Sigmoid colon (tissue), 4 donors: ENCODE results near the gene CDK19.

ENCODE experiments used
- POLR2A ChIP-seq, 2 donors: fragments of 450-650 bp; IDR thresholded peaks; one replicate each; pipeline ENCODE4 v1.6.1; 2016; ENCODE audit warnings: antibody characterized with exemption in 2 of 2, mild to moderate bottlenecking in 2 of 2, moderate library complexity in 2 of 2
- POLR2AphosphoS5 ChIP-seq, 4 donors: sonication (generic); formaldehyde crosslinking; IDR thresholded peaks; one replicate each; pipeline ENCODE4 v1.6.1; 2017; ENCODE audit warnings: antibody characterized with exemption in 4 of 4
- TF ChIP-seq, protein P1 (sequence below), 4 experiments: fragments of 450-650 bp in 3 of 4; fragments of 200-600 bp in 1 of 4; IDR thresholded peaks; one replicate each; pipeline ENCODE4 v1.5.1; 2016 to 2019; ENCODE audit warnings: antibody characterized with exemption in 4 of 4, mild to moderate bottlenecking in 3 of 4, moderate library complexity in 2 of 4

DNA sequence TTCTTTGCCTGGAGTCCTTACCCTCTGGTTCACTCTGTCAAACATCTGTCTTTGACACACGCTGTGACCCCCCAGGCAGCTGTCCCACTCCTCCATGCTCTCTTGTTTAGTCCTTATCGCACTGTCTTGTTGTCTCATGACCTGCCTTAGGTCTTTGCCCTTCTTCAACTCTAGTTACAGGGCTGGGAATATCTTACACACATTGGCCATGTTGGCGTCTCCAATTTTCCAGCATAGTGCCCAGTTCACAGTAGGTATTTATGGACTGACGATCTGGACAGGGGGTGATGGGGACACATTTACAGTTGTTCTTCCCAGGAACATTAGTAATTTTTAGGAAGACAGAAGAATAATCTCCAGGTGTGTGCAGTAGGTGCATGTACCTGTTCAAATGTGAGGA is 209.1 kb downstream of the CDK19 start:
- TF ChIP-seq, protein P1, sequence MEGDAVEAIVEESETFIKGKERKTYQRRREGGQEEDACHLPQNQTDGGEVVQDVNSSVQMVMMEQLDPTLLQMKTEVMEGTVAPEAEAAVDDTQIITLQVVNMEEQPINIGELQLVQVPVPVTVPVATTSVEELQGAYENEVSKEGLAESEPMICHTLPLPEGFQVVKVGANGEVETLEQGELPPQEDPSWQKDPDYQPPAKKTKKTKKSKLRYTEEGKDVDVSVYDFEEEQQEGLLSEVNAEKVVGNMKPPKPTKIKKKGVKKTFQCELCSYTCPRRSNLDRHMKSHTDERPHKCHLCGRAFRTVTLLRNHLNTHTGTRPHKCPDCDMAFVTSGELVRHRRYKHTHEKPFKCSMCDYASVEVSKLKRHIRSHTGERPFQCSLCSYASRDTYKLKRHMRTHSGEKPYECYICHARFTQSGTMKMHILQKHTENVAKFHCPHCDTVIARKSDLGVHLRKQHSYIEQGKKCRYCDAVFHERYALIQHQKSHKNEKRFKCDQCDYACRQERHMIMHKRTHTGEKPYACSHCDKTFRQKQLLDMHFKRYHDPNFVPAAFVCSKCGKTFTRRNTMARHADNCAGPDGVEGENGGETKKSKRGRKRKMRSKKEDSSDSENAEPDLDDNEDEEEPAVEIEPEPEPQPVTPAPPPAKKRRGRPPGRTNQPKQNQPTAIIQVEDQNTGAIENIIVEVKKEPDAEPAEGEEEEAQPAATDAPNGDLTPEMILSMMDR (IDR thresholded peaks at IDR 0.05), result no peak
- TF ChIP-seq POLR2AphosphoS5 (IDR thresholded peaks at IDR 0.05), result no peak
- no peak for TF ChIP-seq POLR2A (IDR thresholded peaks at IDR 0.05)
